HG02885 (cell line): Measurements from ENCODE around the gene CBFA2T3.
A peak's percentile ranks its signal among the peaks of the same experiment; 100 is the strongest.

ENCODE experiments used
- ATAC-seq: cut with Tn5 transposase; IDR thresholded peaks from one replicate; pipeline ENCODE4 v1.9.1; 2021; ENCODE audit warnings: mild to moderate bottlenecking; ENCODE audit not compliant: unreplicated experiment, poor library complexity

The CBFA2T3 gene

DNA sequence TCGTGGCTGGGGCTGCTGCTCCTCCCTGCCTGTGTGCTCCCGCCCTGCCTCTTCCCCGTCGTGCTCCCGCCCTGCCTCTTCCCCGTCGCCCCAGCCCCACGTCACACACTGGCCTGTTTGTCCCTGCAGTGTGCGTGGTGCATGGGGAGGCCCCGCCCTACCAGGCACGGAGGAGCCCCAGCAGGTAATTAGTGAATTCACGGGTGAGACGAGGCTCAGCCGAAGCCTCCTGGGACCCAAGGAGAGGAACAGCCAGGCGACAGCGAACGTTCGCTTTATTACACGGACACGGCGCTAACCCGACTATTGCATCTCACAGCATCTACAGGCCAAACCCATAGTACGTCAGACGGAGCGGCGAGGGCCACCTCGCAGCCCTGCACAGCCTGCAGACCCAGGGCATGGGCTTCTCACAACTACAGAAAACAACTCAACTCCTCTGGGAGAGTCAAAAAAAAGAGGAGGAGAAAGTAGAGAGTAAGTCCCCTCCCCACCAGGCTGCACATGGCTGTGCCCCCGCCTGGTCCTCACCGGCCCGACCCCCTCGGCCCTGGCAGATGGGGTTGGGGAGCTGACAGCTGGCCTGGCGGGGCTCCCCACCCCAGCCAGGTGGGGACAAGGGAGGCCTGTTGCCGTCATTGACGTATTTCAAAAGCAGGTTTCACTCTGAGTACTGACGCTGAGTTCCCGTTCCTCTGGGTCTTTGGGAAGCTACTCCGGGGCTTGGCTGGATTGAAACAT lies 106.2 kb downstream of the CBFA2T3 start:
- ATAC-seq: no peak

DNA sequence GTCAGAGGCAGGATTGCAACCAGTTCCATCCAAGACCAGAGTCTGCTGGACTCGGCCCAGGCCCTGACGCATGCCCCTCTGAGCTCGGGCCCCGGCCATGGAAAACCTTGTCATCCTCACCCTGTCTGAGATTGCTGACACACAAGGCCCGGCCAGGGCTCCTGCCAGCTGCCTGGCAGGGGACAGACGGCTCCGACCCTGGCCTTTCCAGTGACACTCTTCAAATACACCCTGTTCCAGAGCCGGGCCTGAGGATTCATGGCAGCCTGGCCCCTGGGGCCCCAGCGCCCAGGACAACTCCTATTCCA lies 107.4 kb downstream of the CBFA2T3 start:
- ATAC-seq: no peak

DNA sequence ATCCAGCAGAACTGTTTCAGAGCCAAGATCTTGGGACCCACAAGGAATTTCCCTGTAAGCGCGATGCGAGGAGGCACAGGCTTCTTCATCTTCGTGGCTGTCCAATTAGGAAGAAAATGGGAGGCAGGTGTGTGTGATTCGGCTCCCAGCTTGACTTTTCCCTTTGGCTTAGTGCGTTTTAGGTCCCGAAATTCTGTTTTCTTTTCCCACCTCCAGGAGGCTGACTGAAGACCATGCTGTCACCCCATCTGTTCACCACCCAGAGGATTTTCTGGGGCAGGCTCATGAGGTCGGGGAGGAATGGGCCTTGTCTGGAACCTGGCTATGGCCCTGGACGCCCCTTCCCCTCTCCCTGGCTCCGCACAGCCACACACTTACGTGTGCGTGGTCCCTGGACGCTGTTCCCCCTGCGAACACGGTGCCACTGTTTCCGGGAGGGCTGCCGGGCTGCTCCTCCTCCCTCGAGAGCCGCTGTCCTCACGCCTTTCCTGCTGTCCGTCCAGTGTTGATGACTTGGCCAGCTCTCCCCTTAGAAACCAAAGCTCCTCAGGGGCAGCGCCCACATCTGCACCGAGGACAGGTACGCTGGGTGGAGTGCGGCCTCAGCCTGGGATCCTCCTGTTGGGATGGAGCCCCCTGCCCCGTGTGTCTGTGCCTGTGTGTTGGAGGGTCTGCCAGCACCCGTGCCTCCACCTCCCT lies 107.9 kb downstream of the CBFA2T3 start:
- ATAC-seq: no peak

- no peak for ATAC-seq
Measured at GRCh38 chr16:88867581-88868246, 109.3 kb downstream of the CBFA2T3 start.

DNA sequence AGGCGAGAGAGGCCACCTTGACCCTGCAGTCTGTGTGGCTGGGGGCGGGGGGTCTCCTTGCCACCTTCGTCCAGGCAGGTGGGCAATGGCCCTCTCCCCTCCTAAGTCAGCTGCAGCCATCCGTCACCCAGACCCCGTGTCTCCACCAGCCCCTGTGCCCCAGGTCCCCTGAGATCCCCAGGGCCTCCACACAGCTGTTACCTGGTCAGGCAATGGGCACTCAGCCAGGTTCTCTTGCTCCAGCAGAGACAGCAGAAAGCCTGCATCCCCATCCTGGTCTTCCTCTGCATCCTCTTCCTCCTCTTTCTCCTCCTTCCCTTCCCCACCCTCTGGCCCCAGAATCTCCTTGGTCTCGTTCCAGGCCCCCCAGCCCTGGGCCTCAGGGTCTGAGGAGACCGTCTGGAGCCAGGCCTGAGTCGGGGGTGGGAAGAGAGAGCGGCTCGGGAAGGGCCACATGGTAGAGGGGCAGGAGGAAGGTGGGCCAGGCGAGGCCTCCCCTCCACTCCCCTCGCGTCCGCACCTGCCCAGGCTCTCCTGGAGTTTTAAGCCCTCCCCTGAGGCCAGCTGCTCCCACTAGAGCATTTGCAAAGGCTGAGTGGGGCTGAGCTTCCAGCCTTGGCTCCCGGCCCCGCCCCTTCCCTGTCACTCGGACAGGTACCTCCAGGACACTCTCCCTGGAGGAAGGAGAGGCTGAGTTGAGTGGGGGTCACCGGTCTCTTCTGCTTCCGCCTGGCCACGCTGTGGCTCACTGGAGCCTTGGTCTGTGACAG lies 110.7 kb downstream of the CBFA2T3 start, which contains the start of gene PABPN1L:
Gene PABPN1L, minus strand, starts transcription at position 510 of the 770 bp plus-strand sequence. Its CDS starts 54 bp downstream, at position 456.
- no peak for ATAC-seq

- ATAC-seq: no peak
Measured at GRCh38 chr16:88865742-88866141, 111.3 kb downstream of the CBFA2T3 start.

DNA sequence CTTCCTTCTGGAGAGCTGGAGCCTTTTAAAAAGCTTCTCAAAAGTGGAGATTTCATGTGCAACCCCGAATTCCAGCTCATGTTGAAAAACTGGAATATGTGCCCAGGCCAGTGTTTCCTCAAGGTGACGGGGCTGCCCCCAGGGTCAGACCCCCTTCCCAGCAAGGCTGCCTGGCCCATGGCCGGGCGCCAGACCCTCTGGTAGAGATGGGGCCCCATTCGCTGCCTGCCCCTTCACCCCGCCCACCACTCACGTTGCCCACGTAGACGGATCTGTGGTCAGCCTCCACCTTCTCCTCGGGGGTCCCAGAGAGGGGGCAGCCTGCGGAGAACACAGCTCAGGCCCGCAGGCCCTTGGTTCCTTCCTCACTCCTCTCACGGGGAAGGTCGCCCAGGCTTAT lies 111.7 kb downstream of the CBFA2T3 start:
- ATAC-seq: no peak

GRCh38 chr16:88864521-88864920 lies 112.5 kb downstream of the CBFA2T3 start:
- no peak for ATAC-seq

DNA sequence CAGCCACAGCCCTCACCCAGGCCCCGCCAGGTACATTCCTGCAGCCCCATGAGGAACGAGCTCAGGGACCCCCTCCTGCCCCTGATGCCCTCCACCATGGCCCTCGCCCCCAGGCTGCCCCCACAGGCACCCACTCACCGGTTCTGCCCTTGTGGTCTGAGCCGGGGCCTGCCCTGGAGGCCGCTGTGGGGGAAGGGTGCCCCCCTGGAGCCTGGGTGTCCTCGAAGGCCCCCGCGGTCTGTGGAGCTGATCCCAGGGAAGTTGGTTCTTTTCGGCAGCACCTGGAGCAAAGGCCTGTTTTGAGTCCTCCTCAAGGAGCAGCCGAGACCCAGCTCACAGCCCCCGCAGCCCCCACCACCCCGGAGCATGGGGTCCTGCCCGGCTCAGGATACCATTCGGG lies 112.9 kb downstream of the CBFA2T3 start:
- no peak for ATAC-seq

DNA sequence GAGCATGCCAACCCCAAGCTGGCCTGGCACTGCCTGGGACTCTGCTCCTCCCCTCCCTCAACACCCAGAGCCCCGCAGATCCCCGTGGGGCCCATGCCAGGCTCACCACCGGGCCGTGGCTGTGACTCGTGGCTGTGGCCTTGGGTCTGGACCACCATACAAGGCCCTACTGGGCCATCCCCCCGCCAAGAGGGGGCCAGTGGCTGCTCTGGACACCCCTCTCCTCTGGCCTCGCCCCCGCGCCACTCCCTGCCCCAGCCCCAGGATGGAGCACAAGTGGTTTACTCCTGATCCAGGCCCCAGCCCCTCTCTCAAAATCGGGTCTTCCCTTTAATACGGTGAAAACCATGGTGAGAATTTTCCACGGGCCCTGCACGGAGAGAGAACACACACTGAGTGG lies 113.6 kb downstream of the CBFA2T3 start:
- ATAC-seq: no peak

DNA sequence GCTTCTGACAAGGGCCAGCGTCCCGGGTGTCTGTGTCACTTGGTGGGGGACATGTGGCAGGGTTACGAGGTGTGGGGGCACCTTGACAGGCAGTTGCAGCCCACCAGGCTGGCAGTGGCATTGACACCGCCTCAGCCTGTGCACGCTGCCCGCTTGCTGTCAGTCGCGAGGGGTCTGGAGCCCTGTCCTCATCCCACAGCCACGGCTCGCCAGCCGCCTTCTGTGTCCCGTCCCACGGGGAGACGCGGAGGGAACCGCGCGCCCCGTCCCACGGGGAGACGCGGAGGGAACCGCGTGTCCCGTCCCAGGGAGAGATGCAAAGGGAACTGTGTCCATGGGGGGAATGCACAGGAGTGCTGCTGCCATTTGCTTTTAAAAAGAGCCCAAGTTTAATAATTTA lies 114.0 kb downstream of the CBFA2T3 start:
- no peak for ATAC-seq

GRCh38 chr16:88861359-88861758 lies 115.6 kb downstream of the CBFA2T3 start:
- ATAC-seq: no peak

GRCh38 chr16:88859381-88860091 lies 117.5 kb downstream of the CBFA2T3 start:
- no peak for ATAC-seq

DNA sequence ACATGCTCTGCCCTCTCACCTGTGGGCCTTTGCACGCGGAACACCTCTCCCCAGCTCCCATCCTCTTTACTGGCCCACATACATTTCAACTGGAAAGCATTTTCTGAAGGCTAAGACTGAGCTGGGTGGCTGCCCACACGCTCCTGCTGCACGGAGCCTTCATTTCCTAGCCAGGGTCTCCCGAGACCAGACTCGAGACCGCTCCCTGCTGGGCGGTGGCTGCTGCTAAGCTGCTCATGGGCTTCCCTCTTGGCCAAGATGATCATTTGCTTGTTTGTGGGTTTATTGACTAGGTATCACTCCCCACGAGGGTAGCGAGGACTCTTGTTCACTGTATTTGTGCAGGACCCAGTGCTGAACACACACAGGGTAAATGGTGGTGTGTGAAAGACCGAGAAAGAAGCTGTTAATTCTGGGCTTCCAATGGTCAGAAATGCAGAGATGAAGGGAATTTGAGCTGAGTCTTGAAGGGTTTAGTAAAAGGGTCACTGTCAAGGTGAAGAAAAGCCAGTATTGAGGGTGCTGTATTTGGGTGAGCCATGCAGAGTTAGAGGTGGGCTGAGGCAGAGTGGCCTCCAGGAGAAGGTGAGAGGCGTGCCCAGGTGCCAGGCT lies 119.2 kb downstream of the CBFA2T3 start:
- ATAC-seq: peak; percentile 40

- peak; percentile 87 for ATAC-seq
Measured at GRCh38 chr16:88856828-88857727, 119.9 kb downstream of the CBFA2T3 start, which contains the start of the genes GALNS and TRAPPC2L. Gene GALNS, minus strand, starts transcription at chr16:88856947. Its CDS starts 70 bp downstream, at chr16:88856877. Gene TRAPPC2L, plus strand, starts transcription at chr16:88857127. Its CDS starts 24 bp downstream, at chr16:88857151.

DNA sequence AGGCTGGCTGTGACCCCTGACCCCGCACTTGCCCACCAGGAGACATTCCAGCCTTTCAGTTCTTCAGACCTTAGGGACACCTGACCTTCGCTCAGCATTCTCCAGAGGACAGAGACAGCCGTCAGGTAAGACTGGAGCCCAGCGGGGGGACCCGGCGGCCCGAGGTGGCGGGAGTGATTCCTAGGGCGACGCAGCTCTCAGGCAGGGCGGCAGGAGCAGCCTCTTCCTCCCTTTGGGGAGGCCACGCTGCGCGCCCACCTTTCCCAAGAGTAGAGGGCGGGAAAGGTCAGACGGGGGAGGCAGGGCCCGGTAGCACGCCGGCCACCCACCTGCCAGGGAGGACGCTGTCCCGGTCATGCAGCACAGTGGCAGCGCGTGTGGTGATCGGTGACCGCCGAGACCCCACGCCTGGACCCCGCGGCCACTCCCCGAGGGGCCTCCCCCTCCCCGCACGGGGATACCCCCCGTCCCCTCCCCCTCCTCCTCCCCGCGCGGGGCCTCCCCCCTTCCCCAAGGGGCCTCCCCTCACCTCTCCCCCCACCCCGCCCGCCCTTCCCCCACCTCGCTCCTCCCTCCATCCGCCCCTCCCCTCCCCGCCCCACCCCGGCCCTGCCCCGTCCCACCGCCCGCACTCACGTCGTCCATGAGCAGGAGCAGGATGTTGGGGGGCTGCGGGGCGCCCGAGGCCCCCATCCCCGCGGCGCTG lies 120.7 kb downstream of the CBFA2T3 start:
- ATAC-seq: no peak

GRCh38 chr16:88855736-88856121 lies 121.3 kb downstream of the CBFA2T3 start:
- ATAC-seq: no peak

DNA sequence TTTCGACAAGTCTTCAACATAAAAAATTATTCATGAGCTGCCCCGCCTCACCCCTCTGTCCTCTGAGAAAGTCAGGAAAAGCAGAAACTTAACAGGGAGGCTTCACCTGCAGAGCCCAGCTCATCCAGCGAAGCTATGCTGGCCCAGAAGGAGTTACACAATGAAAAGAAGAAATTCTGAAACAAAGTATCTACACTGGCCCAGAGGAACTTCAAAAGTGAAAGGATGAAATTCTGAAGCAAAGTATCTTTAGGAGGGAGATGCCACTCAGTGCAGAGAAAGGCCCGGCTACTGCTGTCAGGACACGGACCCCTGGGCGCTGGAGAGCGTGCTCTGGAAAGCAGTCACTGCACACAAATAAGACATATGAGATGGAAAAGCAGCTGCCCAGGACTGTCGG lies 121.8 kb downstream of the CBFA2T3 start:
- no peak for ATAC-seq
